HEK293 (cell line): ENCODE results near the gene ETV6.

Source experiments
- GLIS1 ChIP-seq: fragments of 450-650 bp; formaldehyde crosslinking; IDR thresholded peaks from 2 replicates; pipeline ENCODE4 v1.5.1; 2016; ENCODE audit warnings: missing biosample characterization, missing genetic modification characterization
- OVOL3 ChIP-seq: fragments of 450-650 bp; formaldehyde crosslinking; IDR thresholded peaks from 2 replicates; pipeline ENCODE4 v1.5.1; 2016; ENCODE audit warnings: missing biosample characterization, missing genetic modification characterization
- TCF7L2 ChIP-seq: IDR thresholded peaks from 2 replicates; pipeline ENCODE4 v1.6.1; 2011; ENCODE audit warnings: low read depth, mild to moderate bottlenecking, inconsistent platforms, low read length, moderate library complexity, borderline replicate concordance
- ZNF274 ChIP-seq, 2 experiments: fragments of 200-500 bp in 1 of 2; fragments of 450-650 bp in 1 of 2; sonication (Bioruptor generic) in 1 of 2; formaldehyde crosslinking in 1 of 2; IDR thresholded peaks; 2 replicates each; pipeline versions ENCODE4 v1.5.1 to v1.6.1; 2014 to 2016; ENCODE audit warnings: borderline replicate concordance in 1 of 2, inconsistent platforms in 1 of 2, low read length in 1 of 2, missing biosample characterization in 1 of 2, missing genetic modification characterization in 1 of 2
- ZNF426 ChIP-seq: fragments of 450-650 bp; formaldehyde crosslinking; IDR thresholded peaks from 2 replicates; pipeline ENCODE4 v1.5.1; 2017; ENCODE audit warnings: missing biosample characterization, missing genetic modification characterization, mild to moderate bottlenecking, inconsistent platforms, moderate library complexity
- TF ChIP-seq, protein P1 (sequence below): fragments of 450-650 bp; formaldehyde crosslinking; IDR thresholded peaks from 2 replicates; pipeline ENCODE4 v1.5.1; 2016; ENCODE audit warnings: missing biosample characterization, missing genetic modification characterization
- TF ChIP-seq, protein P2 (sequence below): fragments of 450-650 bp; formaldehyde crosslinking; IDR thresholded peaks from 2 replicates; pipeline ENCODE4 v1.5.1; 2016; ENCODE audit warnings: missing biosample characterization, missing genetic modification characterization

DNA sequence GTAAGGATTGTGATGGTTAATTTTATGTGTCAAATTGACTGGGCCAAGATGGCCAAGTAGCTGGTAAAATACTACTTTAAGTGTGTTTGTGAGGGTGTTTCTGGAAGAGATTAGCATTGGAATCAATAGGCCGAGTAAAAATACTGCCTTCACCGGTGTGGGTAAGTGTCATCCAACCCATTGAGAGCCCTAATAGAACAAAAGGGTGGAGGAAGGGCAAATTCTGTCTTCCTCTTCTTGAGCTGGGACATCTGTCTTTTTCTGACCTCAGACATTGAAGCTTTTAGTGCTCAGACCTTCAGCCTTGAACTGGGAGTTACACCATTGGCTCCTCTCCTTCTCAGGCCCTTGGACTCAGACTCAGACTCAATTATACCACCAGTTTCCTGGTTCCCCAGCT is 8.0 kb upstream of the ETV6 start:
- no peak for TF ChIP-seq OVOL3 (tag by site-specific recombination)
- TF ChIP-seq, protein P1, sequence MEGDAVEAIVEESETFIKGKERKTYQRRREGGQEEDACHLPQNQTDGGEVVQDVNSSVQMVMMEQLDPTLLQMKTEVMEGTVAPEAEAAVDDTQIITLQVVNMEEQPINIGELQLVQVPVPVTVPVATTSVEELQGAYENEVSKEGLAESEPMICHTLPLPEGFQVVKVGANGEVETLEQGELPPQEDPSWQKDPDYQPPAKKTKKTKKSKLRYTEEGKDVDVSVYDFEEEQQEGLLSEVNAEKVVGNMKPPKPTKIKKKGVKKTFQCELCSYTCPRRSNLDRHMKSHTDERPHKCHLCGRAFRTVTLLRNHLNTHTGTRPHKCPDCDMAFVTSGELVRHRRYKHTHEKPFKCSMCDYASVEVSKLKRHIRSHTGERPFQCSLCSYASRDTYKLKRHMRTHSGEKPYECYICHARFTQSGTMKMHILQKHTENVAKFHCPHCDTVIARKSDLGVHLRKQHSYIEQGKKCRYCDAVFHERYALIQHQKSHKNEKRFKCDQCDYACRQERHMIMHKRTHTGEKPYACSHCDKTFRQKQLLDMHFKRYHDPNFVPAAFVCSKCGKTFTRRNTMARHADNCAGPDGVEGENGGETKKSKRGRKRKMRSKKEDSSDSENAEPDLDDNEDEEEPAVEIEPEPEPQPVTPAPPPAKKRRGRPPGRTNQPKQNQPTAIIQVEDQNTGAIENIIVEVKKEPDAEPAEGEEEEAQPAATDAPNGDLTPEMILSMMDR: no peak
- TF ChIP-seq GLIS1 (tag by site-specific recombination): no peak
- no peak for TF ChIP-seq ZNF426 (tag by site-specific recombination)
- TF ChIP-seq, protein P2, sequence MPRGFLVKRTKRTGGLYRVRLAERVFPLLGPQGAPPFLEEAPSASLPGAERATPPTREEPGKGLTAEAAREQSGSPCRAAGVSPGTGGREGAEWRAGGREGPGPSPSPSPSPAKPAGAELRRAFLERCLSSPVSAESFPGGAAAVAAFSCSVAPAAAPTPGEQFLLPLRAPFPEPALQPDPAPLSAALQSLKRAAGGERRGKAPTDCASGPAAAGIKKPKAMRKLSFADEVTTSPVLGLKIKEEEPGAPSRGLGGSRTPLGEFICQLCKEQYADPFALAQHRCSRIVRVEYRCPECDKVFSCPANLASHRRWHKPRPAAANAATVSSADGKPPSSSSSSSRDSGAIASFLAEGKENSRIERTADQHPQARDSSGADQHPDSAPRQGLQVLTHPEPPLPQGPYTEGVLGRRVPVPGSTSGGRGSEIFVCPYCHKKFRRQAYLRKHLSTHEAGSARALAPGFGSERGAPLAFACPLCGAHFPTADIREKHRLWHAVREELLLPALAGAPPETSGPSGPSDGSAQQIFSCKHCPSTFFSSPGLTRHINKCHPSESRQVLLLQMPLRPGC: no peak
- no peak for TF ChIP-seq TCF7L2
- no peak for TF ChIP-seq ZNF274 (IDR thresholded peaks at IDR 0.05; ENCODE audit: low read length)
- no peak for TF ChIP-seq ZNF274 (tag by site-specific recombination; IDR thresholded peaks at IDR 0.05; ENCODE audit: borderline replicate concordance)
